IPS DF 4.7 (cell line): ENCODE data around the gene RBM18.

Experiments
- DNase-seq: peaks from one replicate; pipeline ENCODE4 v3.0.0-alpha.2; 2013; ENCODE audit warnings: low spot score; ENCODE audit errors: extremely low read depth

Gene RBM18

DNA sequence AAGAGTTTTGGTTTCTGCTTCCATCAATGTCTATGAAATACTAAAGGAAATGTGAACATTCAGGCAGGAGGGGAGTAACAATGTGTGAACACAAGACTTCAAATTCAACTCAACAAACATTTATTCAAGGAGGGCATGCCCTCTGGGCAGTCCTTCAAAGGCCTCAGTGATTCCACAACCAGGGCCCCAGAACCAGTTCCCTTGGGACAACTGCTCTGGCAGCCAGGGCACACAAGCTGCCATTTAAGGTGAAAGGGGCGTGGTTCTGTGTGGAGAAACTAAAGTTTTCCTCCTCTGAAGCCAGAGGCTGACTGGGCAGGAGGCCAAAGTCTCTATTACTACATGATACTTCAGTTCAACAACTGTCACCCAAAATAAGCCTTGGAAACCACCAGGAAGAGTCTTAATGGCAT lies 3.2 kb downstream of the RBM18 start:
- DNase-seq: no peak

DNA sequence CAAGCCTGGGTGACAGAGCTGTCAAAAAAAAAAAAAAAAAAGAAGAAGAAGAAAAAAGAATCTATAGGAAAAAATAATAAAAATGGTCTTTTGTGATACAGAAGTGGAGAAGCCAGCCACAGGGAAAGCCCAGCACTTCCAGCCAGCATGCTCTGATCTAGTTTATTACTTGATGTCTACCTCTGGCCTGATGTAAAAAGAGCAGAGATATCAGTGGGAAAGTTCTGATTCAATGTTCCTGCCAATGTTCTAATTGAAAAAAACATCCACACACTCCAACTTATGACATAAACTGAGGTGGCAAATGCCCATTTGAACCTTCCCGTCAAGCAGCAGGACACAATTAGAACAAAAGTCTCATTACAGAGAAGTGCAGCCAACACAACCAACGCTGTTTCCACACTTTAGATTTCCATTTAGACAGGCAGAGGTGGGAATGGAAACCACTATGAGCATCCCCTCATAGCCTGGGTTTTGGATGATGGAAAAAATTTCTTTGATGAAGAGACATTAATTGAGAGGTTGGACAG lies 5.7 kb downstream of the RBM18 start:
- DNase-seq: no peak

- no peak for DNase-seq
These were observed 8.4 kb downstream of the RBM18 start for GRCh38 chr9:122256206-122256605.

DNA sequence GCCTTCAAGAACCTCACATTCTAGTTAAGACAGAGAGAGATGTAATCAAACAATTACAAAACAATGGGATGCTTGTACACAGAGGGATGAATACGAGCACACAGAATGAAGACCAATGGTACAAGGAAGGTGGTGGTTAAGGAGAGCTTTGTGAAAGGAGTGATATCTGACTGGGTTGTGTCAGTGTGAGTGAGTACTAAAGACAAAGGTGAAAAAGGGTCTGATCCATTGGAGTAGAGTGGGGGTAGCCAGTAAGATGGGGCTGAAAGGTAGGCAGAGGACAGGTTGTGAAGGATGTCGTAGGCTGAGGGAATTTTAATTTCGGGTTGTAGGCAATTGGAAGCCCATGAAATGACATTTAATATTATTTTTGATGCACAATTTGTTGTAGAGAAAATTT lies 9.9 kb downstream of the RBM18 start:
- DNase-seq: no peak

- no peak for DNase-seq
These were observed 11.8 kb downstream of the RBM18 start for GRCh38 chr9:122252796-122253195.

DNA sequence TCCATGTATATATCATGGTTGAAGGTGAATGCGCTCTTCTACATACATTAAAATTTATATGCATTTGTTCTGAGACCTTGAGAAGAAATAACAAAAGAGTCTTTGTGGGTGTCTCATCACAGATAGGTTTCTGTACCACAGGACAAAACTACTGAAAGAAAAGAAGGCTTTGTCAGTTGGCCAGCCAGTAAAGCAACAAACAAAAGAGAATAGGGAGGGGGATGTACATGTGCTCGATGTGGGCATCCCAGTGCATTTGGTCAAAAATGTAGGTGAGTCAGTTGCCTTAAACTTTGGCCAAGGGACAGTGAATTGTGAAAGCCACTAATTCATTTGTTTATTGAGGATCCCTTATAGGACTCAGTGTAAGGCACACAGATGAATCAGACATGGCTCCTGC lies 13.3 kb downstream of the RBM18 start:
- DNase-seq: no peak

DNA sequence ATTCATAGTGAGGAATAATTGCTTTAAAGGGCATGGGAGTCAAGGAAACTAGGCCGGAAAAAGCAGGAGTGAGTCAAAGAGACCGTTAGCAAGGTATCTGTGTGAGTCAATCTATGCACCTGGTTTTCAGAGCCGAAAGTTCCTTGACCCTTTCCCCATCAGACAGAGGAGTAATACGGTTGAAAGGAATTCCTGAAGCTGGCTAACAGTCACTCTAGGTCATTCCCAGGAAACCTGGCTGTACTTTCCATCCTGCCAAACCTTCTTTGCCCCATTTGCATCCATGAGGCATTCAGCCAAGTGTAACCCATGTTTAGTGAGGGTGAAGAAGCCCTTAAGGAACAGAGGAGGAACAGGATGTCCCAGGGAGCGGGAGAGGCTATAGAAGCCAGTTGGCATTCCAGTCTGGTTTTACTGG lies 16.2 kb downstream of the RBM18 start:
- no peak for DNase-seq

DNA sequence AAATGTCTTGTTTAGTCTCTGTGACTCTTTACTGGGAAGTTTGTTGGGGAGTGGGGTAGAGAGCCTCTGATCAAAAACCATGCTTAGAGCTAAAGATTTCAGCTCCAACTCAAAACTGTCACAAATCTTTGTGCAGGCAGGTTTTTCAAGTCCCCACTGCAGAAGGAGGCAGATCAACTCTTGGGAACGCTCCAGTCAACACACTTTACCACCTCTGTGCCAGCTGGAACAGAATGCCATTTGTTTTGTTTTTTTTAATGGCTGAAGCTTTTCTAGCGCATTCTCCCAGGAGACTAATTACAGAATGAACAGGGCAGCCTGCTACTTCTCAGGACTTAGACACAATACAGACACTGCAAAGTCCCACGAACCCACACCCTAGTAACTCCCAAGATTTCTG lies 18.0 kb downstream of the RBM18 start:
- no peak for DNase-seq

GRCh38 chr9:122244349-122244748 lies 20.3 kb downstream of the RBM18 start:
- no peak for DNase-seq

DNA sequence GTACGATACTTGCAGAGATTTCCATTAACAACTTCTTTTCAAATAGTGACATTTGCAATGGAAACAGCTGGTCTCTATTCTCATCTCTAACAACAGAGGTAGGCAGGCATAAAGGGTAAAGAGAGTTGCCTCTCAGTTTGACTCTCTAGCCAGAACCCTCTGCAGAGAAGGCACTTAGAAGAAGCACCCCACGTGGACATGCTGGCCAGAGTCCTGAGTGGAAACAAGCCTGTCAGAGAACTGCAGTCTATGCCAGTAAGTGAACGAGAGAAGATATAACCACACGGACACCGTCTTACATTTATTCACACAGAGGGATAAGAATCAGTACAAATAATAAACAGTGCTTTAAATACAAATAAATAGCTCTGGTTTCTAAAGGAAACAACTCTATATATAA lies 24.9 kb downstream of the RBM18 start:
- no peak for DNase-seq

DNA sequence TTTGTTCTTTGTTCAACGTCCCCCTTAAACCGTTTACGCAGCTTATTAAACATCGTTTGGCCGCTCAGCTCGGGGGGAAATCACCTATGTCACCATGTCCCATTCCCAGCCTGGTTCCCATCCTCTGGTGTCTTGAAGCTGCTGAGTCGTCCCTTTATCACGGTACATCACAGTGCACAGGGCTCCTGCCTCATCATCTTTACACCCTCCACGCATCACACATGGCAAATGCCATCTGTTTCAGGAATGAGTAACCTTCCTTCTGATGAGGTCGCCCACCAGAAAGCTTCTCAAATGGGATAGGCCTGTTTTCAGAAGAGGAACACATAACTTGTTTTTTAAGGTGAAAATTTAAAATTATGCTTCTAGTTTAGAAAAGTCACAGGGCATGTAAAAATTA lies 28.0 kb downstream of the RBM18 start:
- no peak for DNase-seq

DNA sequence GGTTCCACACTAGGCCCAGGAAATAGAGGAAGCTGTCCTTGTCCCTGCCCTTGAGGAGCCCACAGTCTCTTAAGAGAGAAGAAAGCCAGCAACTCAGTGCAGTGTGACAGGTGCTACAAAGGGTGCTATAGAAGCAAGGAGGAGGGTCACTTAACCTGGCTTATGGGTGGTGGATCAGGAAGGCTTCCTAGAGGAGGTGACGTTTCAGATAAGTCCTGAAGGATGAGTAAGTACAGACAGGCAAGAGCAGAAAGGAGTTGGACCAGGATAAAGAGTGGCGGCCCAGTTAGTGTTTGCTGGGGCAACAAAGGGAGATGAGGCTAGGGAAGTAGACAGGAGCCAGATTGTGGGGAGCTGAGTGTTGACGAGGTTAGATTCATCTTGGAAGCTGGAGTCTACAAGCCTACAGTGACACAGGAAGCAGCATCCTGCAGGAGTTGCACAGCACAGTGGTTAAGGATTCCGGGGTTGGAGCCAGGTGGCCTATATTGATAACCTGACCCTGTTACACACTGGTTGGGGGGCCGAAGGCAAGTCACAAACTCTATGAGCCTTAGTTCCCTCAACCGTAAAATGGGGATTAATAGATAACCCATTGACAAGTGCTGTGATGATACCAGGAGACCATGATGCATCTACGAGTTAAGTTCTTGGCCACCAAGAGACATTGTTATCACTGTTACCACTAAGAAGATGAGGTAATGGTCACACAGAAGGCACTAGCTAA lies 30.5 kb downstream of the RBM18 start:
- no peak for DNase-seq

GRCh38 chr9:122232796-122233306 lies 31.8 kb downstream of the RBM18 start:
- no peak for DNase-seq

DNA sequence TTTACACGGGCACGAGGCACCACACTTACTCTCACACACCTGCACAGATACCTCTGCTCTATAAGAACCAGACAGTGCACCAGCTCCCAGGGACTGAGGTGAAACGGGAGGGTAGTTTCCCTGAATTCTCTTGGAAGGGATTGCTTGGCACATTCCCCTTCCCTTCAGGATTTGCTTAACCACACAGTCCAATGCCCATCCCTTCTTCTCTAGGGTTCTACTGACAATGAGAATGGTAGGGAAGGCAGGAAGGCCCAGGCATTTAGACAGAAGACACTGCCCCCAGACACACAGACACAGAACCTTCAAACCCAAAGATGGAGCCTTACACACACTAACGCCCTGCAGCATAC lies 35.2 kb downstream of the RBM18 start:
- DNase-seq: no peak

DNA sequence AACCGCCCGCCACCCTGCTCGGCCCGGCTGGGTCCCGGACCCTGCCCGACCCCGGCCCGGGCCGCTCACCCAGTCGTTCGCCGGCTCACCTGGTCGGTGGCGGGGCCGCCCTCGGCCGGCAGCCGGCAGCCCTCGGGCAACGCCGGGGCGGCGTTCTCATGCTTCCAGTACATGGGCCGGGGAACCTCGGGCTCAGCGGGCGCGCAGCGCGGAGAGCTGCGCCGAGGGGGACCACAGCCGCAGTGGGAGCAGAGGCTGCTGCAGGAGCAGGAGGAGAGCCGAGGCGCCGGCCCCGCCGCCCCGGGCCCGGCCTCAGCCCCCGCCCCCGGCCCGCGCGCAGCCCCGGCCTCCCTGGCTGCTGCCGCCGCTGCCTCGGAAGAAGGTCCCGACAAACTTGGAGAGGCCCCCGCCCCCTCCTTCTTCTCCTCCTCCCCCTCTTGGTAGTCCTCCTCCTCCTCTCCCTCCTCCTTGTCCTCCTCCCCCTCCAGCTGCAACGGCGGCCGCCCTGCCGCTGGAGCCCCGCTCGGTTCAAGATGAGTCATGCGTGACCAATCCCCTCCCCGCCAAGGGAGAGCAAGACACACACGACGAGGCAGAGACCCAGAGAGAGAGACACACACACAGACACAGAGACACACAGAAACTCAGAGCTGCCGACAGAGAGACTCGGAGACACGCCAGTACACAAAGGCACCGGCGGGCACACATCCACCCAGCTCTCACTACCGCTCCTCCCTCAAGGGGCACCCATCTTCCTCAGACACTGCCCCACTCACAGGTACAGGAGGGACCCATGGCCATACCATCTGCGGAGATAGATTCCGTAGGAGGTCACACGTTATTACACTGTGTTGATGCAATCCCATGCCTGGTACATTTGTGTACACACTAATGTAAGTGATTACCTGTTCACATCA lies 35.8 kb downstream of the RBM18 start, which contains the start of gene LHX6:
LHX6 (minus strand) TSS at position 390 of the 917 bp plus-strand sequence; CDS start at position 173, 217 bp downstream.
- DNase-seq: no peak

DNA sequence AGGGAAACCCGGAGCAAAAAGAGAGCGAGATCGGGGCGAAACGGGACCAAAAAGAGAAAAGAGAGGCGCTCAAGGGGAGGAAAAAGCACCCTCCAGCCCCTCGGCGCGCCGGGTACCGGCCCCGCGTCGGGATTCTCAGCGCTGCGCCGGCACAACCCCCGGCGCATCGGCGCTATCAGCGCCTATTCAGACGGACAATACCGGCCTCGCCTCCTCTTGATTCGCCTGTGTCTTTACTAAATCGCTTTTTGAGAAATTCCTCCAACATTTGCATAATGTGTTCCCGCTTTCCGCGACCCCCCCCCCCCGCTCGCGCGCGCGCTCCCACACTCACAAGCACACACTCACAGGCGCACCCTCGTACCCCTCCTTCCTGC lies 36.5 kb downstream of the RBM18 start:
- DNase-seq: no peak

GRCh38 chr9:122227575-122227900 lies 37.1 kb downstream of the RBM18 start:
- DNase-seq: no peak

DNA sequence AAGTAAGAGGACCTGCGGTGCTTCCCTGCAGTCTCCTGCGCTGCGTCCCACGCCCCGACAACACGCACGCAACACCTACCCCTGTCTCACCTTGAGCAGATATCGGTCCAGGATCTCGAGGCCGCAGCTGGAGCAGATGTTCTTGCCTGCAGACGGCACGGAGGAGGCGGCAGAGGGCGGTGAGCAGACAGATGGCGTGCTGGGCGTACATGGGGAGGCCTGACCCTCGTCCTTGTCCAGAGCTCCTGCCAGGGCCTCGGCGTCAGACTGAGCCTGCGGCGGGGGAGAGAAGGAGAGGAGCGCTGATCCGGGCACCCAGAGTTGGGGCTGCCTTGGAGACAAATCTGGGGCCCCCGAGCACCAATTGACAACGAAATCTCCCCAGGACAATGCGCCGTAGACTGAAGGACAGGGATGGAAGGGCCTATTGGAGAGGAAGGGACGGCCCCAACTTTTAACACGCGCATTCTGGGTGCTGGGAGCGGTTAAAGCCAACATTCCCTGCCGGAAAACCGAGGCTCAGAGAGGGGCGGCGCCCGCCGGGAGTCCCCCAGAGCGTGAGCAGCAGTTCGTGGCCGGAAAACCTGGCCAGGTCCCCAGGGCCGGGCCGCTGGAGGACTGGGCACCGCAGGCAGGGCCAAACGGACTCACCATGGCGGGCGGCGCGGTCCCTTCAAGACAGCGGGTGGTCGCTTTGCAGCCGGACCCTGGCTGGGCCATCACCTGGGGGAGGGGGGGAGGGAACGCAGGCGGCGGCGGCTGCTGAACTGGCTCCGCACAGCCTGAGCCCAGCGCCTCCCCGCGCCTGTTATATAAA lies 37.7 kb downstream of the RBM18 start:
- DNase-seq: no peak

DNA sequence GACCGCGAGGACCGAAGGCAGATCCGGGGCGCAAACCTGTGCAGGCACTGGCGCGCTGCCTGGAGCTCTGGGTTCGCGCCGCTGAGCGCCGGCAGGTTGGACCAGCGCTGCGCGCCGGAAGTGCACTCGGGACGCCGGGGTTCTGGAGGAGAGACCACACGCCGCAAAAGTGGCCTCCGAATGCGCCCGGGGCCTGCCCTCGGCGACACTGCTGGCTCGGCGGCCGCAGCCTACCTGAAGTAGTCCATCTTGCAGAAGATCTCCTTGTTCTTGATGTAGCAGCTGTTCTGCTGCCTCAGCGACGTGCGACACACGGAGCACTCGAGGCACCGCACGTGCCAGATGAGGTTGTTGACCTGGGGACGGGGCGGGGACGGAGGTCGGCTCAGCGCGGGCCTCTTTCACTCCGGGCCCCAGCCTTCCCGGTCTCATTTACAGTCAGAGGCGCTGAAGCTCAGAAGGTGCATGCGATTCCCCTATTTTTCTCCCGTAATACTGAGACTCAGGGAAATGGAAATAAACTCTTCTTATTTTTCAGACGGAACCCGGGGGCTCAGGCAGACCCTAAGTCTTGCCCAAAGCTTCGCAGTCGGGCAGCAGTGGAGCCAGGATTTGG lies 38.4 kb downstream of the RBM18 start:
- DNase-seq: no peak

GRCh38 chr9:122225312-122226141 lies 39.1 kb downstream of the RBM18 start:
- no peak for DNase-seq
